ES-I3 (cell line): Measurements from ENCODE around the gene ADM.

Source experiments
- H3K36me3 ChIP-seq: 2 replicates; pipeline ENCODE4 v1.6.1; 2013; ENCODE audit warnings: mild to moderate bottlenecking, low read length, control low read depth, moderate library complexity; ENCODE audit not compliant: insufficient read depth
- H3K4me1 ChIP-seq: 2 replicates; pipeline ENCODE4 v1.6.1; 2013; ENCODE audit warnings: mild to moderate bottlenecking, control low read depth, low read length; ENCODE audit not compliant: insufficient read depth
- H3K9ac ChIP-seq: 2 replicates; pipeline ENCODE4 v1.6.1; 2013; ENCODE audit warnings: low read depth, mild to moderate bottlenecking, low read length, moderate library complexity
- H3K9me3 ChIP-seq: 2 replicates; pipeline ENCODE4 v1.6.1; 2013; ENCODE audit warnings: mild to moderate bottlenecking, low read length, moderate library complexity; ENCODE audit not compliant: control insufficient read depth, insufficient read depth

Gene ADM

DNA sequence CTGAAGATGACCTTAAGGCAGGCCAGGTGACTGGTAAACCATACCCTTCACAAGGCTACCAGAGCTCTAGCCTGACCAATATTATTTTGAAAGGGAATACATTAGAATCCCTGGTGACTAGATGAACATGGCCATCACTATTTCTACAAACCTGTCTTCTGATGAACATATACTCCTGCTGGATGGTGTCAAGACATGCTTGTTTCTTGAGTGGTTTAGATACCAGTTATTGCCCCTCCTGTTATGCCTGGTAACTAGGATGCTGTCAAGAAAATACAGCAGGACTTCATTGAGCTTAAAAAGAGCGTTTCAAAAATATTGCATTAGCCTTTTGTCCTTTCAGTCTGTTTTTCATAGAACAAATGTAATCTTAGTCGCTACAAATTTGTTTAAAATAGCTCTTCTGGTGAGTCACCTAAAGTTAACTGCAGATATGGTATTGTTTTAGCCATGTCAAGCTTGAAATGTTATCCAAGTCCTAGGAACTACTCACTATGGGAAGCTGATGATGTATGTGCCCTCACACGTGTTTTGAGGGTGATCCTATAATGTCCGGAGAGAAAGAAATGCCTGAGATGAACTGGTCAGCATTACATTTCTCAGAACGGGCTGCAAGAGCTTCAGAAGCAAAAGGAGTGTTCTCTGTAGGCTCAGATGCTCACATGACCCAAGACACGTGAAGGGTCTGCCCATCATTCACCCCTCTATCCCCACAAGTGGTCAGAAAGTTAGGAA, 20.6 kb downstream of the ADM start:
- no peaks in the 10 kb centered on the region for H3K9me3 ChIP-seq
- H3K9ac ChIP-seq, result no peak overlapping the region
- no peaks in the 10 kb centered on the region for H3K36me3 ChIP-seq
- peaks cover 19% of the 10 kb centered on the region for H3K4me1 ChIP-seq

DNA sequence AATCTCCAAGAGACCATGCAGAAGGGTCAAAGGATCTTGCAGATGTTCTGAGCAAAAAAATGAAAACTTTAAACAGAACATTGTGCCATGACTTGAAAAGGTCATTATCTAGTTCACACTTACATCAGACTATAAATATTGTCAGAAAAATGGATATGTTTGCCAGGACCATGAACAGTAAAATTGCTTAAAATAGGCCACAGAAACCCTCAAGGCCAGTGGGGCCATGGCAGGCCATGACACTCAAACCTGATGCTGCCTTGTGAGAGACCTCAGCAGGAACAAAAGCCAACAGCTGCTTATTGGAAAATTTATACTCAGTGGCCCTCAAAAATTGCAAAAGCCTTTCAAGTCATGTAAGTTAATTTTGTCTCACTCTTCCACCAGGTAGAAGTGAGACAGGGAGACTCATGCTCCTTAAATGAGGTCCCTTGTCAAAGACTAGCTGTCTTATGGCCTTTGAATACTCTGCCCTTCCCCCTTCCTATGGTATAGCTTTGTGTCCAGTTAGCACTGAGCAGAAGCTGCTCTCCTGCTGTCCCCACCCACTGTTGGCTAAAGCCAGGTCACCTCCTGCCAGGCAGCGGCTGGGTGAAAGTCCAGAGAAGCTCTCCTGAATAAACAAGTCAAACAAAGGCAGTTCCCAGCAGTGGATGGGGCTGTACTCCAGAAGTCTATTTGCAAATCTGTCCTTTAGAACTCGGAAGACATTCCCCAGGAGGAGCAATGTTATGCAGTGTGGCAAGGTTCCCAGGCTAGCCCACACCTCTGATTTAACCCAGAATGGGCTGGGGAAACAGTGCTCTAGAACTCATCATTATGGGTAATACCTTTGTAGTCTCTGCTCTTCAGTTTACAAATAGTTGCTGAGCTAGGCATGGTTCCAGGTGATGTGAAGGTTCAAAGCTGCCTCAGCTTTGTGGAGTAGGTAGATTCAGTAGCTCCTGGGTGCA, 21.4 kb downstream of the ADM start:
- no peaks in the 10 kb centered on the region for H3K36me3 ChIP-seq
- peaks cover 19% of the 10 kb centered on the region for H3K4me1 ChIP-seq
- H3K9ac ChIP-seq, result no peak overlapping the region
- H3K9me3 ChIP-seq, result no peaks in the 10 kb centered on the region

DNA sequence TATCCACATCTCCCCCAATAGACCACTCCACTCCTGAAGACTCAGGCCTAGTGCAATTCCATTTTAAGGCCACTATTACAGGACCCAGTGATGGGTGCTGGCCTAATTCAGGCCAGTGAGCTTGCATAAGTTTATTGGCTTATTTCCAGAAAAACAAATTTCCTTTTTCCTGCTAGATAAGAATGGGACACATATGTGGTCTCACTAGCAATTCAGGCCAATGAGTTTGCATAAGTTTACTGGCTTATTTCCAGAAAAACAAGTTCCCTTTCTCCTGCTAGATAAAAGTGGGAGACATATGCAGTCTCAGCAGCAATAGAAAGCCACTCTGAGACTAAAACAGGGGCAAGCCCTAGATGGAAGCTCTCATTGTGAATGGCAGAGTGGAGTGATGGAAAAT, 22.4 kb downstream of the ADM start:
- Histone ChIP-seq H3K9ac (no peak overlapping the region), H3K9me3 (no peaks in the 10 kb centered on the region), H3K4me1 (peaks cover 19% of the 10 kb centered on the region), H3K36me3 (no peaks in the 10 kb centered on the region)

DNA sequence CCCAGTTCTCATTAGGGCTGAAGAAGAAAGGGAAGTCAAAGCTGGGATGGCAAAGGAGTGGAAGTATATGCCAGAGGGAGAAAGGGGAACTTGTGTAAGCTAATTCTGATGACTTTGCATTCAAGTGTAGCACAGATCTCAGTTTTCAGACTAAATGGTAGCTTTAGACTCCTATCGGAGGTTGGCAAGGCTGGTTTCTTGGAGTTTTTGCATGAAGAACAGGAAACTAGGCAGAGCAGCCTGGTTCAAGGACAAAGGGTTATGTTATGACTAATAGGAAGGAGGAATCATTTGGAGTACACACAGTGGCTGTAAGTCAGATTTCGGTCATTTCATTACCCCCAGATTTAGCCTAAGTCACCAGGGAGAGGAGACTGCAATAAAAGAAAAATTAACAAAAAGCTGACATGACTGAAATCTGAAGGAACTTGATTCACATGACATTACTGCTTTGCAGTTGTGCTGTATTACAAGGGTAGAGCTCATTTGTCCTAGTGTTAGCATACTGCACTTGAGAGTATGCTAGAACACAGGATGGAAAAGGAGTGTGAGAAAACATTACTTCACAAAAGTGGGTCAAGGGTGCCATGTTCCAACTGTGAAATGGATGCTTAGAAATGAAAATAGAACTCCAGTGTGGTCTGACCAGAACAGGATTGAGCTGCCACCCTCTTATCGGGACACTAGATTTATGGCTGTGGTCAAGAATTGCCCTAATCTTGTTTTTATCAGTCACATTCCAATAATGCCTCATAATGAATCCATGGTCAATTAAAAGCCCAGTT, 23.6 kb downstream of the ADM start:
- Histone ChIP-seq H3K36me3 (no peaks in the 10 kb centered on the region), H3K4me1 (peaks cover 8% of the 10 kb centered on the region), H3K9ac (no peak overlapping the region), H3K9me3 (no peaks in the 10 kb centered on the region)

DNA sequence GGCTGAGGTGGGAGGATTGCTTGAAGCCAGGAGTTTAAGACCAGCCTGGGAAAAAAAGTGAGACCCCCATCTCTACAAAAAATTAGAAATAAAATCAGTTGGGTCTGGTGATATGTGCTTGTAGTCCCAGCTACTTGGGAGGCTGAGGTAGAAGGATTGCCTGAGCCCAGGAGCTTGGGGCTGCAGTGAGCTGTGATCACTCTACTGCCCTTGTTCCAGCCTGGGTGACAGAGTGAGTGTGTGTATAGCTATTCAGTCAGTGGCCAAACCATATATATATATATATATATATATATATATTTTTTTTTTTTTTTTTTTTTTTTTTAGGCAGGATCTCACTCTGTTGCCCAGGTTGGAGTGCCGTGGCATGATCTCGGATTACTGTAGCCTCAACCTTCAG, 24.5 kb downstream of the ADM start:
- Histone ChIP-seq H3K4me1 (no peaks in the 10 kb centered on the region), H3K9me3 (no peaks in the 10 kb centered on the region), H3K9ac (no peak overlapping the region), H3K36me3 (no peaks in the 10 kb centered on the region)

DNA sequence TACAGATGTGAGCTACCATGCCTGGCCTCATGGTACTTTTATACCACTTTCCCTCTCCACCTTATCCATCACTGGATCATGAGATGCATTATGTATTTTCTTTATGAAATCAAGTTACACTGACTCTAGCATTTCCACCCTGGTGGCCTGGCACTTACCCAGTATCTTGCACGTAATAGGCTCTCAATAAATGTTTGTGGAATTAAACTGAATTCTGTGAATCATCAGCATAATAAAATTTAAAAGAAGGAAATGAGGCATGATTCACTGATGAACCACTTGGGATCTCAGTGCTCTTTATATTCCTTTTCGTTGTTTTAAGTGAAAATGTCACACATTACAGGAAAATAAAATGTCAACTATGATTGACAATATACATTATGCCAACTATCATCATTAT, 25.1 kb downstream of the ADM start:
- Histone ChIP-seq H3K9me3 (no peaks in the 10 kb centered on the region), H3K4me1 (no peaks in the 10 kb centered on the region), H3K36me3 (no peaks in the 10 kb centered on the region), H3K9ac (no peak overlapping the region)

DNA sequence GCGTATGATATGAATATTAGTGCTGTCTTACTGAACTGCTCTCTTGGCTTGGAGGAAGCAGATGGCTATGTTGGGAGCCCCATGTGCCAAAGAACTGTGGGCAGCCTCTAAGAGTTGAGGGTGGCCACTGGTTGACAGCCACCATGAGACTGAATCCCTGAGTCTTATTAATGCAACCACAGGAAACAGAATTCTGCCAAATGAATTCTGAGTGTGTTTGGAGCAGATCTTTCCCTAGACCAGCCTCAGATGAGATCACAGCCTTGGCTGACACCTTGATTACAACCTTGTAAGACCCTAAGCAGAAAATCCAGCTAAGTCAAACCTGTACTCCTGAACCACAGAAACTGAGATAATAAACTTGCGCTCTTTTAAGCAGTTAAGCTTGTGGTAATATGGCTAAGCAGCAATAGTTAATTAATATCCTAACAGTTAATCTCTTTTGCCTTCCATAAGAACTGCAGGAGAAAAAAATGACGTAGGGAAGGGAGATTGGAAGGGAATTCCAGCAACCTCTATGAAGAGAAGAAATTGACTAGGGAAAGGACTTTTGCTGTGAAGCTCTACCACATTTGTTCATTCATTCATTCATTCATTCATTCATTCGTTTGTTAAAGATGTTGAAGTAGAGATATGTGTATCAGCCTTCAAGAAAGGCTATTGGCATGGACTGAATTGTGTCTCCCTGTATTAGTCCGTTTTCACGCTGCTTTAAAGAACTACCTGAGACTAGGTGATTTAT, 26.8 kb downstream of the ADM start:
- Histone ChIP-seq H3K4me1 (no peaks in the 10 kb centered on the region), H3K9ac (no peak overlapping the region), H3K9me3 (no peaks in the 10 kb centered on the region), H3K36me3 (no peaks in the 10 kb centered on the region)

DNA sequence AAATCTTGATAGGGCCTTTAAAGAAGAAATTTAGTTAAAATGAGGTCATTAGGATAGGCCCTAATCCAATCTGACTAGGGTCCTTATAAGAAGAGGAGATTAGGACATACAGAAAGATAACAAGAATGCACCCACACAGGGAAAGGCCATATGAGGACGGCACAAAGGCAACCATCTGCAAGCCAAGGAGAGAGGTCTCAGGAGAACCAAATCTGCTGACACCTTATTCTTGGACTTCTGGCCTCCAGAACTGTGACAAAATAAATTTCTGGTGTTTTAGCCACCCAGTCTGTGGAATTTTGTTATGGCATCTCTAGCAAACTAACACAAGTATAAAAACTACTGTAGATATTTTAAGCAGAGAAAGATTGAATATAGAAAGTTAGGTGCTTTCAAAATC, 28.6 kb downstream of the ADM start:
- no peaks in the 10 kb centered on the region for H3K4me1 ChIP-seq
- no peaks in the 10 kb centered on the region for H3K9me3 ChIP-seq
- H3K36me3 ChIP-seq, result no peaks in the 10 kb centered on the region
- no peak overlapping the region for H3K9ac ChIP-seq

DNA sequence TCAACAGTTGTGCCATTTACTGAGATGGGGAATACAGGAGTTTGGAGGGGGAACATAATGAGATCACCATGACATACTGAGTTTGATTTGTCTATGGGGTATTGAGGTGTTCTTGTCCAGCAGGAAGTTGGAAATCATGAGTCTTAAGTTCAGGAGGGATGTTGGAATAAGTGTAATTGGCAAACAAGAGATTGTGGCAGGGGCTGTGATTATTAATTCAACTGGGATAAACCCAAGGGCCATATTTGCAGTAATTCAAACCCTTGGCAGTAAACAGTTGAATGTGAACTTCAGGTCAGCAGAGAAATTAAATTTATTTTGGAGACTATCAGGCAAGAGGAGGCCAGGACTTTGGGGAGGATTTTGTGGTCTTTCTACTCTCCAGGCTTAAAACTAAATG, 33.4 kb downstream of the ADM start:
- Histone ChIP-seq H3K9me3 (no peaks in the 10 kb centered on the region; the same call in 1 of the 2 replicates), H3K36me3 (no peaks in the 10 kb centered on the region), H3K4me1 (no peaks in the 10 kb centered on the region), H3K9ac (no peak overlapping the region)

DNA sequence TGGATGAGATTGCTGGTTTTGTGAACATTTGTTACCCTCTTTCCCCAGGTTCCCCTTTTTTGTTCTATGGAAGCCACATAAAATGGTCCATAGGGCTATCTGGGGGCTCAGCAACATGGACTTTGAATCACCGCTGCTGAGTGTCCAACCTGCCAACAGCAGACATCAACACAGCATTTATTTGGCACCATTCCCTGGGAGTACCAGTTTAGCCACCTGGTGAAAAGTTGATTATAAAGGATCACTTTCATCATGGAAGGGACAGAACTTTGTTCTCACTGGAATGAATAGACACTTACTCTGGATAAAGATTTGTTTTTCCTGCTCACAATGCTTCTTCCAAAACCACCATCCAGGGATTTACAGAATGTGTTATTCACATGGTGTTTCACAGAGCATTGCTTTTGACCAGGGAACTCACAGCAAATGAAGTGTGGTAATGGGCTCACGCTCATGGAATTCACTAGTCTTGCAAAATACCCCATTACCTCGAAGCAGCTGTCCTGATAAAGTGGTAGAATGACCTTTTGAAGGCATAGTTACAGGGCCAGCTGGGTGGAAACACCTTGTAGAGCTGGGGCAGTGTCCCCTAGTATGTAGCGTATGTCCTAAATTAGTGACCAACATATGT, 43.9 kb downstream of the ADM start:
- H3K4me1 ChIP-seq, result peaks cover 30% of the 10 kb centered on the region
- no peaks in the 10 kb centered on the region for H3K9me3 ChIP-seq
- no peak overlapping the region for H3K9ac ChIP-seq
- H3K36me3 ChIP-seq, result no peaks in the 10 kb centered on the region

DNA sequence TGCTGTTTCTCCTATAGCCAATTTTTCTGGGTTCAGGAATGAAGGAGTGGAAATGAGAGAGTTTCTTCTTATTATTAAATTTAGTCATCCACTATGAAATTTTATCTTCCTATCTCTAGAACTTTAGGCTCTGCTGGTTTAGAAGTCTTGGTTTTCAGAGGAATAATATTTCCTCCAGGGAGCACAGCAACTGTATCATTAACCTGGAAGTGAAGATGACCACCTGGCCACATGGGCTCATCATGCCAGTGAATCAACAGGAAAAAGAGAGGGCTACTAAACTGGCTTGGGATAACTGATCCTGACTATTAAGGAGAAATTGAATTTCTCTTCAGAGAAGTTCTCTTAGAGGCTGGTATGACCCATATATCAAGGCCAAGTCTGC, 44.4 kb downstream of the ADM start:
- Histone ChIP-seq H3K36me3 (no peaks in the 10 kb centered on the region), H3K9ac (no peak overlapping the region), H3K9me3 (no peaks in the 10 kb centered on the region), H3K4me1 (peaks cover 35% of the 10 kb centered on the region)

DNA sequence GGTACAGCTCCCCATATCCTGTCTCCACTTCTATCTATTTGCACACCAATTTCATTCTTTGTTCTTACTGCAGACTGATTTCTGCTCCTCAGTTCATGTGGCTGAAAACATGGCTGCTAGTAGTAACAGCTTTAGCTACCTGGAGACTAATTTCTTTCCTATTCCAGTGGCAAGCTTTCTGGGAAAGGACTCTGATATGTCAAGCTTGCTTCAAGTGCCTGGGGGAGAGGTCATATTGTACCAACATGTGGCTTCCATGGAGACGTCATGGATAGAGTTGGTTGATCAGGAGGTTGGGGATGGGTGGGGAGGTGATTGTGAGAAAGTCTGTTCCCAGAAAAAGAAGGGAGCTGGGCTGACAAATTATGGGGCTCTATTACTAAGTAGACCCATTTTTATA, 44.9 kb downstream of the ADM start:
- Histone ChIP-seq H3K4me1 (peaks cover 35% of the 10 kb centered on the region), H3K9me3 (no peaks in the 10 kb centered on the region), H3K36me3 (no peaks in the 10 kb centered on the region), H3K9ac (no peak overlapping the region)

DNA sequence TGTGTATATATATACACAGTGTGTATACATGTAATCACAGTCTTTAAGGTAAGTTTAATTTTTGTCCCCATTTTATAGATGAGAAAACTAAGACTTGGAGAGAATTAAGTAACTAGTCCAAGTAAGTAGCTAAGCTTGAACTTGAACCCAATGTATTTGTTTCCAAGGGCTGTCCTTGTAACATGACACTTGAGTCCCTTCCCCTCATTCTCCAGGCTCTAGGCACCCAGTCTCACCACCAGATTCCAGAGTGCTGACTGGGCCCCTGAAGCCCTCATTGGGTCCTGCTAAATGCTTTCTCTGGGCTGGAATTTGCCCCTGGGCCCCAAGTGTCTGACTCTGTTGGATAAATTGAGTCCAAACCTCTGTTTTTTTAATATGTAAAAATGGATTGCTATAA, 45.5 kb downstream of the ADM start:
- Histone ChIP-seq H3K4me1 (peaks cover 35% of the 10 kb centered on the region), H3K9me3 (no peaks in the 10 kb centered on the region), H3K9ac (peak overlapping the region; percentile 25), H3K36me3 (no peaks in the 10 kb centered on the region)

DNA sequence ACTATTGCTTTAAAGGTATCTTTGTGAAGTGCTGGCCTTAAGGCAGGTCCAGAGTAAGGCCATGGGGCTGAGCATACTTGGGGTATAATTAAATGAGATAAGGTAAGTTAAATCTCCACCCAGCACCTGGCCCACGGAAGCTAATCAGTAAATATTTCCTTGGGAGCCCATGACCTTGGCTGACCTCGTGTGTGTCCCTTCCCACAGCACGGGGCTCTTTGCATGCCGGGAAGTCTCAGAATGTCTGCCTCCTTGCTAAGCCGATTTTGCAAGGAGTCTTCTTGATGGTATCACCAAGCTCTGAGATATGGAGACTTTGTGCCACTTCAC, 46.5 kb downstream of the ADM start:
- peaks cover 35% of the 10 kb centered on the region for H3K4me1 ChIP-seq
- 0 out of 2 replicates have a peak, but pooled peaks cover 5% of the 10 kb centered on the region for H3K9me3 ChIP-seq
- peak overlapping the region; percentile 32 for H3K9ac ChIP-seq
- no peaks in the 10 kb centered on the region for H3K36me3 ChIP-seq
